Measurements from ENCODE around the gene ANAPC2.

Gene ANAPC2

DNA sequence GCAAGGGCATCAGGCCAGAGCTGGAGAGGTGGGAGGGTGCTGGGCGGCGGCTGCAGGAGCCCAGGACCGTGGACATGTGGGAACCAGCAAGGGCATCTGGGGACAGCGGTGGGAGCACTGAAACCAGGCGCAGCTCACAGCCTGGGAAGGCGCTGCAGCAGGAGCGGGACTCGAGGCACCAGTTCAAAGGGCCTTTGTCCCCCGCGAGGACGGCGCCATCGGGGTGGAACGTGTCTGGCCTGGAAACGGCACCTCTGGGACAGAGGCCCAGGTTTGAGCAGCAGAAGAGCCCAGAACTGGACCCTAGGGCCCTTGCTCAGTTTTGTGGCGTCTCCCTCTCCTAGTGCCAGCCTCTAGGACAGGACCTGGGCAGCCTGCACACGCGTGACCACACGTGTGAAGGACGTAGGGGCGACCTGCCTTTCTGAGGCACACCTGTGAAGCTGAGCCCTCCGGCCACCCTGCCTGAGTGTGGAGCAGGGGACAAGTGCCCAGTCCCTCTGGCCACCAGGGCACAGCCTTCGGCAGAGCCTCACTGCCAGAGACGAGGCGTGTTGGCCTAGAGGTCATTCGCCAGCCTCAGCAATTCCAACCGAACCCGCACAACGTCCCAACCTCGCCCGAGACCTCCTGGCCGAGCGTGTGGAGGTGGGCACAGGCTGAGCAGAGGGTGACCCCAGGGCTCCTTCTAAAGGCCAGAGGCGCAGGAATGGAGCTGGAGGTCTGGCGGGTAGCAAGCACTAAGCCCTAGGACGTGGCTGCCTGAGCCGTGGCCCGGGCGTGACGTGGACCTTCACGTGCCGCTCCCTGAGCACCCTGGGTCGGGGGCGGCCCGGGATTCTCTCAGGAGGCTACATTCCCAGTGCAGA lies 14.3 kb downstream of the ANAPC2 start:
- DNase-seq, result no peak

DNA sequence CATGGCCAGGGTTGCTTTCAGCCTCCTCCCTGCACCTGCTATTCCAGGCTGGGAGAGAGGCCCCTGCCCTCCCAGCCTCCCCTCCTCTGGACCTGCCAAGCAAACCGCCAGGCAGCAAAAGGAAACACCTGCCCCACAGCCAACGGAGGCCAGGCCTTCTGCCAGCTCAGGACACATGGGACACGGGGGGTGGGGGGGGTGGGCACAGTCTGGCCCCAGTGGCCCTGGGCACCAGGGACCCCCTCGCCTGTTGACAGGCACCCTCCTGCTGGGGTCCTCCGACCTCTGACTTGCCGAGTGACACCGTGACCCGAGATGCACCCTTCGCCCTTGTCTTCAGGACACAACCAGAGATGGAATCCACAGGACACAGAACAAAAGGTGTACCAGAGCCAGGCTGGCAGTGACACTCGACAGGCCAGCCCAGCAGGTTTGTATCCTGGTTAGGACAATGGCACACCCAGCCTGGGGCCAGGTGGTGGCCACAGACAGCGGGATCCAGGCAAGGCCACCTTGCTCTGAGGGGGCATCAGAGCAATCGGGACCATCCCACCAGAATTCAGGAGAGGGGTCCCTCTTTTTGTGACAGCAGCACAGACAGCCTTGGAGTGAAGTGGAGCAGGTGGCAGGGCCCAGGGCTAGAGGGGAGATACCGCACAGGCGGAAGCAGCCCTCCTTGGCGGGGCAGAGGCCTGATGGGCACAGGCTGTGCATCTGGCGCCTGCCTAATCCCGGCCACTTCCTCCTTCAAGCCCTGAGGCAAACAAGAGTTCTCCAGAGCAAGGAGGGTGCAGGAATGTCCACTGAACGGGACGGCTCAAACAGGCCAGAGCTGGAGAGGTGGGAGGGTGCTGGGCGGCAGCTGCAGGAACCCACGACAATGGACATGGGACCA lies 15.2 kb downstream of the ANAPC2 start:
- no peak for DNase-seq

DNA sequence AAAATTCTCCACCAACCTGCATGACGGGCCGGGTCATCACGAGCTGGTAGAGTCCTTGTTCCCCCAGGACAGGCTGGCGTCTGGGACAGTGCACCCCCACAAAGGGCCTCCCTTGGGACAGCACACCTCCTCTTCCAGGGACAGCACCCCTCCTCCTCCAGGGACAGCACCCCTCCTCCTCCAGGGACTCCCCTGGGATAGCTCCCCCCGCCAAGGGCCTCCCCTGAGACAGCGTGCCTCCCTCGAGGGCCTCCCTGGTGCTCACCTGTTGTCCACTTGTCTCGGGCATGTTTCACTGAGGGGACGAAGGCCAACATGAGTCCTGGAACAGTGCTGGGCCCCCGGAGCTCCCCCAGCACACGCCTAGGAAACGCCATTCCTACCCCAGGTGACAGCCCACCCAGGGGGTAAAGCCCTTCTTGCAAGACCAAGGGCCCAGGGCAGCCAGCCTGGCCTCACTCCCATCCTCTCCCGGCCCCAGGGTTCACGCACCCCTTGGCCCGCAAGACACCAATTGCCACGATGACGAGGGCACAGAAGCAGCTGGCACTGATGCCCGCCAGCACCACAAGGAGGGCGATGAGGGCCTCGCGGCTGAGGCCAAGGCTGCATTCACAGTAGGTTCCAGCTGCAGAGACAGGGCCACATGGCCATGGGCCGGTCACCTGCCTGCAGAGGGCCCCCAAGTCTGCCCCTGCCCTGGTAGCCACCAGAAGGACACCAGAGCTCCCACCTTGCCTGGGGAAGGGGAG lies 17.0 kb downstream of the ANAPC2 start:
- DNase-seq, result no peak

DNA sequence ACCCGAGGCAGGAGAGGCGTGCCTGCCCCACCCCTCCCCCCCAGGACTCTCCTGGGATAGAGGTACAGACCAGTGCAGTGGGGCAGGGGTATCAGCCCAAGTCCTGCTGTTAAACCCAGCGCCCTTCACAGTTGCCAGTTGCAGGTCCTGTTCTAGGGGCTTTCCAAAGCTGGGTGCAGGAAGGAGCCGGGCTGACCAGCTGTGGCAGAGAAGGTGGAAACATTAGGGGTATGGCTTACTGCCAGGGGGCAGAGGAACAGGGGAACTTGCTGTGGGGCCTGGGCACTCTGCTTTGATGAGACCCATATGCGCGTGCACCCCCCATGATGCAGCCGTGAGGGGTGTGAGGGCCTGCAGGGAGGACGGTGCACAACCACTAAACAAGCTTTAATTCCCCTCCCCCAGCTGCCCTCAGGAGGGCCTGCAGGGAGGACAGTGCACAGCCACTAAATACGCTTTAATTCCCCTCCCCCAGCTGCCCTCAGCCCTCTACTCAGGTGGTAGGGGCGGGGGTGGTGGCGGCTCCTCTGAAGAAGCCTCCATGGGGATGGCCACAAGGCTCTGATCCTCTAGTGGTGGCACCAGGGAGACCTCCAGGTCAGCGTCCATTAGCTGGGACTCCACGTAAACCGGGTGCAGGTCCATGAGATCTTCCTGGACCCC lies 17.7 kb downstream of the ANAPC2 start:
- no peak for DNase-seq

DNA sequence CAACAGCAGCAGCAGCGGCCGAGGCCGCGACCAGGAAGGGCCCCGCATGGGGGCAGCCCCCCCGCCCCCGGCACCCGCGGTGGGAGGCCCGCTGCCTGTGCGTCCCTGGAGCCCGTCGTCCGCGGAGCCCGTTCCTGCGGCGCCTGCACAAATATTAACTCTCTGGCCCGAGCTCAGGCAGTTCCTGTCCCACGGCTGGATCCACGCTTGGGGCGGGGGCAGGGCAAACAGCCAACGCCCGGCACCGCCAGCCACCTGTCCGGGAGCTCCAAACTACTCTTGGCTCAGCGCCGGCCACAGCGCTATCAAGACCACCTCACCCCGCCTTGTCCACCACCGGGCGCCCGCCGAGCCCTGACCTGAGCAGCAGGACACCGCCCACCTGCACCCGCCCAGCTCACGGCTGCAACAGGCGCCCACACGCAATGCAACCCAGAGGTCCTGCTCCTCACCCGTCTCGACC lies 18.4 kb downstream of the ANAPC2 start, which contains the start of gene LRRC26:
Gene LRRC26, minus strand, starts transcription at position 156 of the 463 bp plus-strand sequence. Its CDS starts 108 bp downstream, at position 48.
- DNase-seq, result no peak

DNA sequence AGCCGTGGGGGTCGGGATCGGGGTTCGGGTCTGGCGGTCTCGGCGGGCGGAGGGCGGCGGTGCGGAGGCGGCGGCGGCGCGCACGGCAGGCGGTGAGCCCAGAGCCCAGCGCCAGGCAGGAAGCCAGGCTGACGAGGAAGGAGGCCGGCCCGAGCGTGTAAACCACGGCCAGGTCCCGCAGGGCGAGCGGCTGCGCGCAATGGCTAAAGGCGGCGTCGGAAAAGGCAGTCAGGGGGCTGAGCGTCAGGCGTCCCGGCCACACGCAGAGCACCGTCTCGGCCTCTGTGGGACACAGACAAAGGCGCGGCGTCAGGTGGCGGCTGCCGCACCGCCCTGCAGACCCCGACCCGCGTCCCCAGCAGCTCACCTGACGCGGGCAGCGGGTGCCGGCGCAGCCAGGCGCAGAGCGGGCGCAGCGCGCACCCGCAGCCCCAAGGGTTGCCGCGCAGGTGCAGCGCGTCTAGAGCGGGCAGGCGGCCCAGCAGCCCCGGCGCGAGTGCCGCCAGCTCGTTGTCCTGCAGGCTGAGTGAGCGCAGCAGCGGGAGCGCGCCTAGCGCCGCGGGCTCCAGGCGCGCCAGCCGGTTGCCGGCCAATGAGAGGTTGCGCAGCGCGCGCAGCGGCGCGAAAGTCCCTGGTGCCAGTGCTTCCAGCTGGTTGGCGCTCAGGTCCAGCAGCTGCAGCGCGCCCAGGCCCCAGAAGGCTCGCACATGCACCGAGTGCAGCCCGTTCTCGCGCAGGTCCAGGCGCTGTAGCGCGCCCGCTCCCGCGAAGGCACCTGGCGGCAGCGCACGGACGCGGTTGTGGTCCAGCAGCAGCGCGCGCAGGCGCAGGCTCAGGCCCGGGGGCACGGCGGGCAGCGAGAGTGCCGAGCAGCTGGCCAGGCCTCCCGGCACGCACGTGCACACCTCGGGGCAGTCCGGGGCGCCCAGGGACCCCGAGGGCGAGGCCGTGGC lies 19.2 kb downstream of the ANAPC2 start:
- peak; percentile 61 for DNase-seq

DNA sequence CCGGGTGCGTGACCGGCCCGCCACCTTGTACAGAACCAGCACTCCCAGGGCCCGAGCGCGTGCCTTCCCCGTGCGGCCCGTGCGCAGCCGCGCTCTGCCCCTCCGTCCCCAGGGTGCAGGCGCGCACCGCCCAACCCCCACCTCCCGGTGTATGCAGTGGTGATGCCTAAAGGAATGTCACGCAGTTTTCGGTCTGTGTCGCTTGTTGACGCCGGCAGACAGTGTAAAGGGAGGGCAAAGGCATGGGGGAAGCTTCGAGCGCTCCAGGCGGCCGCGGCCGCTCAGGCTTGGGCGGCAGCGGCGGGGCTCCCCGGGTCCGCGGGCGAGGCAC lies 19.8 kb downstream of the ANAPC2 start:
- no peak for DNase-seq

DNA sequence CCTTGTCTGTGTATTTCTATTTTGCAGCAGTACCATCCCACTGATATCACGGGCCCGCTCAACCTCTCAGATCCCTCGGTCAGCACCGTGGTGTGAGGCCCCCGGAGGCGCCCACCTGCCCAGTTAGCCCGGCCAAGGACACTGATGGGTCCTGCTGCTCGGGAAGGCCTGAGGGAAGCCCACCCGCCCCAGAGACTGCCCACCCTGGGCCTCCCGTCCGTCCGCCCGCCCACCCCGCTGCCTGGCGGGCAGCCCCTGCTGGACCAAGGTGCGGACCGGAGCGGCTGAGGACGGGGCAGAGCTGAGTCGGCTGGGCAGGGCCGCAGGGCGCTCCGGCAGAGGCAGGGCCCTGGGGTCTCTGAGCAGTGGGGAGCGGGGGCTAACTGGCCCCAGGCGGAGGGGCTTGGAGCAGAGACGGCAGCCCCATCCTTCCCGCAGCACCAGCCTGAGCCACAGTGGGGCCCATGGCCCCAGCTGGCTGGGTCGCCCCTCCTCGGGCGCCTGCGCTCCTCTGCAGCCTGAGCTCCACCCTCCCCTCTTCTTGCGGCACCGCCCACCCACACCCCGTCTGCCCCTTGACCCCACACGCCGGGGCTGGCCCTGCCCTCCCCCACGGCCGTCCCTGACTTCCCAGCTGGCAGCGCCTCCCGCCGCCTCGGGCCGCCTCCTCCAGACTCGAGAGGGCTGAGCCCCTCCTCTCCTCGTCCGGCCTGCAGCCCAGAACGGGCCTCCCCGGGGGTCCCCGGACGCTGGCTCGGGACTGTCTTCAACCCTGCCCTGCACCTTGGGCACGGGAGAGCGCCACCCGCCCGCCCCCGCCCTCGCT lies 20.4 kb downstream of the ANAPC2 start:
- DNase-seq, result peak; percentile 36

DNA sequence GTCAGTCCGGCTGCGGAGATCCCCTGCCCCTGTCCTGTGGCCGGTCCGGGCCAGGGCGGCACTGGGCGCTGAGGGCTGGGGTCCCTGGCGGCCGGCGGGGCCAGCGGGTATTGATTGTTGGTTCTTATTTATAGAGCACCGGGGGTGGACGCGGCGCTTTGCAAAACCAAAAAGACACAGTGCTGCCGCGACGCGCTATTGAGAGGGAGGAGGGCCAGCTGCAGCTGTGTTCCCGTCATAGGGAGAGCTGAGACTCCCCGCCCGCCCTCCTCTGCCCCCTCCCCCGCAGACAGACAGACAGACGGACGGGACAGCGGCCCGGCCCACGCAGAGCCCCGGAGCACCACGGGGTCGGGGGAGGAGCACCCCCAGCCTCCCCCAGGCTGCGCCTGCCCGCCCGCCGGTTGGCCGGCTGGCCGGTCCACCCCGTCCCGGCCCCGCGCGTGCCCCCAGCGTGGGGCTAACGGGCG lies 21.0 kb downstream of the ANAPC2 start:
- DNase-seq, result no peak

DNA sequence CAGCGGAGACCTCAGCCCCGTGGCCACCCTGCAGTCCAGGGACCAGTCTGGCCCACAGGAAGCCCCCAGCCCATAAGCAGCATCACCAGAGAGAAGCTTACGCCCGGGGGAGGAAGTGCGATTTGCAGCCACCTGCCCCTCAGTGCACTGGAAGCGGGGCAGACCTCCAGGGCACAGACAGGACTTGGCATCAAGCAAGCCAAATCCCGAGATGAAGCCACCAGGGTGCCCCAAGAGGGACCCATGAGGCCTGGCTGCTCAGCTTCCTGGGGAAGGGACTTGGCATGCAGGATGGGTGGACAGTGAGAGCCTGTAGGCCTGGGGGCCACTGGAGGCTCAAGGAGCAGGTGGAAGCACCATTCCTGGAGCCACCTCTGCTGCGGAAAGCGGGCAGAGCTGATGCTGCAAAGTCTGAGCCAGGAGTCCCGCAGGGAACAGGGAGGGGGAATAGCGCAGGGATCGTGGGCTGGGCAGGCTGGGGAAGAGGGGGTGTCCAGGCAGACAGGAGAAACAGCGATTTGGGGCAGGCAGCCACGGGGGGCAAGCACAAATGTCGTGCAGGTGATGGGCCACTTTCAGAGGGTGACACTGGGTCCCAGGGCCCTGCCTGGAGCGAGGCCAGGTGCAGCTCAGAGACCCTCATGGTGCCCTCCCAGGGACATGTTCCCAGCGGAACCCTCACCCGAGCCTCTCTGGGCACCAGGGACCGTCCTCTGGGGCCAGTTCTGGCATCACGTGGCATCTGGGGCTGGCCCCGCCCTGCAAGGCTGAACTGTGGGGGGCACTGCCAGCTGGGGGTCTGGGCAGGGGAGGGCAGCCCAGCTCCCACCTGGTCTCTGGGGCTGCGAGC lies 21.8 kb downstream of the ANAPC2 start:
- DNase-seq, result no peak

DNA sequence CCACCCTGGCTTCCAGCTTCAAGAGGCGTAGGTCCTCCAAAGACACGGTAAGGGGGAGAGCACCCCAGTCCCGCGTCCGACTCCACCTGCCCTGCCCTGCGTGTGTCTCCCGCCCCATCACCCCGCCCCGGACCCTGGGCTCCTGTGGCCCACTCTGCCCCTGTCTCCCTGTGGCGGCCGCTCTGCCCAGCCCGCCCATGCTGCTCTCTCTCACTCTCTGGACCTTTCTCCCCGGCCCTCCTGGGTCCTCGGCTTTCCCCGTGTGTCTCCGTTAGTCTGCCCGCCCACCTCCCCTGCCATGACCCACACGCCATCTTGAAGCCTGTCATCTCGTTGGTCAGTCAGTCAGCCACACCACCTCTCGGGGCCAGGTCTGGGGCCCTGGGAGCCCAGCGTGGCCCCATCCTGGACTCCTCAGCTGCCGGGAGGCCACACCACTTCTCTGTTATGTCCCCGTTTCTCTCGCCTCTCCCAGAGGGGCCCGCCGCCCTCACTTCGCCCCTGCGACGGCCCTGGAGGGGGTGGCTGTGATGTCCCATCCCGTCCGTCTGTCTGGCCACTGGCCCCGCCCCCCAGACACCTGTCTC lies 23.0 kb downstream of the ANAPC2 start:
- no peak for DNase-seq

DNA sequence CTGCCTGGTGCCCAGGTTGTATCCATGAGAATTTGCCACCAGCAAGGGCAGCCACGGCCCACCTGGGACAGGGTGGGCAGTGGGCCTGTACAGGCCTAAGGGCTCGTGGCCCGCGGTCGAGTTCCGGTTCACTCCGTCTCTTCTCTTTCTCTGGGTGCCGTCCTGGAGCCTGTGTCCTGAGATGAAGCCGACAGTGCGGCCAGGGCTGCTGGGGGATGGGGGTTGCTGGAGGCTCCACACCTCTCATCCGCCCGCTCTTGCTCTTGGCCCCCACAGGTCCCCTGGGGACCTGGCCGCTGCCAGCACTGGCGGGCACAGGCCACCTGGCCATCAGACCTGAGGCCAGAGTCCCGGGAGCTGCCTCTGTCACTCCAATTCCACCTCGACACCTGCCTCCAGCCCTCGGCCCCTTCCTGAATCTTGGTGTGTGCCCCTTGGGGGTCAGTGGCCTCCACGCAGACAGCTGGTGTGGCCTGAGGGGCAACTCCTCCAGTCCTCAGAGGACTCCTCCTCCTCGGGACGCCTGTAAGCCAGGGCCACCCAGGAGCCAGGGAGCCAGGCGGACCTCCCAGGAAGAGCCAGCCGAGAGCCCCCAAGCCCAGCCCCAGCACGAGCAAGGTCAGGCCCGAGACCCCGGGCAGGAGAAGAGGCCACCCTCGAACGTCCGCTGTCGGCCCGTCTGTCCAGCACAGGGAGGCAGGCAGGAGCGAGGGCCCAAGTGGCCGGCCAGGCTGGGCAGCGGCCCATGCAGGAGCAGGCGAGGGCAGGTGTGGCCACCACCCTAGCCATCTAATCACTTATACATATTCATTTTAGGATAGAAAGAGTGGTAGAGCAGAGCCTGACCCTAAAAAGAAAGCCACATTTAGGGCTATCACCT lies 23.8 kb downstream of the ANAPC2 start:
- DNase-seq, result no peak

DNA sequence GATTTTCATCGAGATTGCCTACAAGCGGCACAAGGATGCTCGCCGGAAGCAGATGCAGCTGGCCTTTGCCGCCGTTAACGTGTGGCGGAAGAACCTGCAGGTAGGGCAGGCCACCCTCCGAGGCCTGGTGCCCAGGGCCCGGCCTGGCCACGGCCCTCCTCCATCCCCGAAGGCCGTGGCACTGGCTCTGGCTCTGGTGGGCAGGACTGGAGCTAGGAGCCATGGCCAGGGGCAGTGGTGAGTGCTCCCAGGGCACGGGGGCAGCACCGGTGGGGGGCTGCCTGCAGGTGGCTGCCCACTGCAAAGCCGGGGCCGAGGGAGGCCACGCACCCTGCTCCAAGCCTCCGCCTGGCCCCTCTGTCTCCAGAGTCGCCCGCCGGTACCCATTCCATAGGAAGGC lies 24.6 kb downstream of the ANAPC2 start:
- no peak for DNase-seq

DNA sequence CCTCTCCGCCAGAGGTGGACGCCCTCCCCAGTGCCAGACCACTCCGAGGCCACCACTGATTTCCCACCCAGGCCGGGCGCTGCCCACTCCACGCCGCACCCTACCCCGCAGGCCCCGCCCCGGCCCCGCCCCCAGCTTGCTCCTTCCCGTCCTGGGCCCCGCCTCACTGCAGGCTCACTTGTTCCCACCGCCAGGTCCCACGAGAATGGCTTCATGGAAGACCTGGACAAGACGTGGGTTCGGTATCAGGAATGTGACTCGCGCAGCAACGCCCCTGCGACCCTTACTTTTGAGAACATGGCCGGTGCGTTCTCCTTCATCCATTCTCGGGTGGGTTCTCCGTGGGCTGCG lies 25.0 kb downstream of the ANAPC2 start:
- DNase-seq, result no peak

DNA sequence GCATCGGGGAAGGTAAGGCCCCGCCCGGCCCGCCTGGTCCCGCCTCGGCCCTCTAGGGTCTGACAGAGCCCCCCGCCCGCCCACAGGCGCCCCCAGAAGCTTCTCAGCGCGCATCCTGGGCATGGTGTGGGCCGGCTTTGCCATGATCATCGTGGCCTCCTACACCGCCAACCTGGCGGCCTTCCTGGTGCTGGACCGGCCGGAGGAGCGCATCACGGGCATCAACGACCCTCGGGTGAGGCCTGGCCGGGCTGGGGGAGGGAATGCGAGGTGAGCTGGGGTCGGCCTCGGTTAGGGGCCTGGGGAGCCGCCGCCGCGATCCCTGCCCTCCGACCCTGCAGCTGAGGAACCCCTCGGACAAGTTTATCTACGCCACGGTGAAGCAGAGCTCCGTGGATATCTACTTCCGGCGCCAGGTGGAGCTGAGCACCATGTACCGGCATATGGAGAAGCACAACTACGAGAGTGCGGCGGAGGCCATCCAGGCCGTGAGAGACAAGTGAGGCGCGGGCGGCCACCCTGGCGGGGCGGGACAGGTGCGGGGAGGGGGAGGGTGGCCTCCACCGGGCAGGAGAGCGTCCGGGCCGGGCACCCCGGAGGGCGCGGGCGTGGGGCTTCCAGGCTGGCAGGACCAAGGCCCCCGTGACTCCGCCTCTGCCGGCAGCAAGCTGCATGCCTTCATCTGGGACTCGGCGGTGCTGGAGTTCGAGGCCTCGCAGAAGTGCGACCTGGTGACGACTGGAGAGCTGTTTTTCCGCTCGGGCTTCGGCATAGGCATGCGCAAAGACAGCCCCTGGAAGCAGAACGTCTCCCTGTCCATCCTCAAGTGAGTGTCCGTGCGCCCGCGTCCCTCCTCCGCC lies 25.6 kb downstream of the ANAPC2 start:
- peak; percentile 30 for DNase-seq

DNA sequence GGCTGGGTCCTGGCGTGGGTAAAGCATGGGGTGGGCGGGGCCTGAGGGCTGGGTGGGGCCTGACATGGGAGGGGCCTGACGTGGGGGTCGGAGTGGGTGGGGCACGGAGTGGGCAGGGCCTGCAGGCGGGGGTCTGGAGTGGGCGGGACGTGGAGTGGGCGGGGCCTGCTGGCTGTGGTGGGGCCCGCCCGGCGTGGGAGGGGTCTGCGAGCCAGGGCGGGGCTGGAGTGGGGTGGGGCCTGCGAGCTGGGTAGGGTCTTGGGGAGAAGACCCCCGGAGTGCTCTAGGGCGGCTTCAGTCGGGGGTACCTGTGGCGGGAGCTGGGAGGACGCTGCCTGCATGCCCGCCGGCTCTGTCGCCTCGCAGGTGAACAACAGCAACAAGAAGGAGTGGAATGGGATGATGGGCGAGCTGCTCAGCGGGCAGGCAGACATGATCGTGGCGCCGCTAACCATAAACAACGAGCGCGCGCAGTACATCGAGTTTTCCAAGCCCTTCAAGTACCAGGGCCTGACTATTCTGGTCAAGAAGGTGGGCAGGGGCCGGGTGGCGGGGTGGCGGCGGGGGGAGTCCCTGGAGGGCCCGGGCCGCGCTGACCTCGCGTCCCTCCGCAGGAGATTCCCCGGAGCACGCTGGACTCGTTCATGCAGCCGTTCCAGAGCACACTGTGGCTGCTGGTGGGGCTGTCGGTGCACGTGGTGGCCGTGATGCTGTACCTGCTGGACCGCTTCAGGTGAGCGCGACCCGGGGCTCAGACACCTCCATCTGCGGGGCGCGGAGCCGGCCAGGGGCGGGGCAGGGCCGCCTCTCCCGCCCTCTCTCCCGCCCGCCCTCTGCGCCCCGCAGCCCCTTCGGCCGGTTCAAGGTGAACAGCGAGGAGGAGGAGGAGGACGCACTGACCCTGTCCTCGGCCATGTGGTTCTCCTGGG lies 26.5 kb downstream of the ANAPC2 start:
- DNase-seq, result no peak

All from hematopoietic multipotent progenitor cell treated with erythropoietin and hydrocortisone succinate and interleukin-3 and kit ligand, for 8 days (in vitro differentiated cells).